NT2/D1 (cell line): ENCODE results near the gene GLRA1.
"Not testable (repeated sequence)": the region's sequence is repeated elsewhere in the genome, so short reads cannot be mapped to it uniquely, and the experiment has no call there.

Source experiments
- DNase-seq: peaks from one replicate; pipeline ENCODE4 v3.0.0-alpha.2; 2011; ENCODE audit warnings: low read depth, low spot score
- H3K27me3 ChIP-seq: 2 replicates; pipeline ENCODE4 v1.6.0; 2011; ENCODE audit warnings: mild to moderate bottlenecking; ENCODE audit not compliant: insufficient read length, insufficient read depth
- H3K36me3 ChIP-seq: 2 replicates; pipeline ENCODE4 v1.6.1; 2011; ENCODE audit warnings: mild to moderate bottlenecking, low read length, mixed read lengths; ENCODE audit not compliant: insufficient read depth, insufficient read length
- H3K4me1 ChIP-seq: 2 replicates; pipeline ENCODE4 v1.5.1; 2011; ENCODE audit not compliant: insufficient read depth, insufficient read length
- H3K4me3 ChIP-seq: 2 replicates; pipeline ENCODE4 v1.5.1; 2011; ENCODE audit warnings: low read depth; ENCODE audit not compliant: insufficient read length
- H3K9ac ChIP-seq: 2 replicates; pipeline ENCODE4 v1.6.0; 2011; ENCODE audit warnings: low read depth; ENCODE audit not compliant: insufficient read length
- H3K9me3 ChIP-seq: 2 replicates; pipeline ENCODE4 v1.5.1; 2011; ENCODE audit warnings: mild to moderate bottlenecking, low read length; ENCODE audit not compliant: insufficient read depth
- SUZ12 ChIP-seq: IDR thresholded peaks from 2 replicates; pipeline ENCODE4 v1.6.1; 2011; ENCODE audit not compliant: insufficient read length, insufficient read depth; ENCODE audit errors: extremely low read depth
- YY1 ChIP-seq: IDR thresholded peaks from 2 replicates; pipeline ENCODE4 v1.6.1; 2011; ENCODE audit not compliant: insufficient read length, insufficient read depth
- ZNF274 ChIP-seq: IDR thresholded peaks from 2 replicates; pipeline ENCODE4 v1.6.1; 2011; ENCODE audit warnings: mild to moderate bottlenecking, low read depth, low read length

The GLRA1 gene

GRCh38 chr5:151787817-151788216, 136.8 kb downstream of the GLRA1 start:
- Histone ChIP-seq H3K27me3 (no peaks in the 10 kb centered on the region), H3K4me3 (no peak overlapping the region), H3K9me3 (no peaks in the 10 kb centered on the region), H3K36me3 (peaks cover 63% of the 10 kb centered on the region), H3K9ac (no peak overlapping the region), H3K4me1 (no peaks in the 10 kb centered on the region)
- DNase-seq, result no peak
- TF ChIP-seq YY1 (no peak), SUZ12 (no peak), ZNF274 (no peak)

GRCh38 chr5:151786468-151786867, 138.2 kb downstream of the GLRA1 start:
- no peak for TF ChIP-seq SUZ12
- no peak for TF ChIP-seq ZNF274
- TF ChIP-seq YY1, result no peak
- H3K36me3 ChIP-seq, result peaks cover 49% of the 10 kb centered on the region
- H3K9me3 ChIP-seq, result no peaks in the 10 kb centered on the region
- no peak for DNase-seq
- H3K9ac ChIP-seq, result no peak overlapping the region
- H3K4me1 ChIP-seq, result no peaks in the 10 kb centered on the region
- no peak overlapping the region for H3K4me3 ChIP-seq
- no peaks in the 10 kb centered on the region for H3K27me3 ChIP-seq

GRCh38 chr5:151784141-151784540, 140.5 kb downstream of the GLRA1 start:
- Histone ChIP-seq H3K36me3 (peaks cover 26% of the 10 kb centered on the region), H3K27me3 (no peaks in the 10 kb centered on the region), H3K4me3 (no peak overlapping the region), H3K9ac (no peak overlapping the region), H3K9me3 (no peaks in the 10 kb centered on the region), H3K4me1 (no peaks in the 10 kb centered on the region)
- TF ChIP-seq YY1 (no peak), SUZ12 (no peak), ZNF274 (no peak)
- no peak for DNase-seq

- not testable (repeated sequence) for H3K4me3 ChIP-seq, H3K9me3 ChIP-seq, H3K27me3 ChIP-seq, DNase-seq, H3K4me1 ChIP-seq, H3K9ac ChIP-seq
- H3K36me3 ChIP-seq, result peaks cover 21% of the 10 kb centered on the region
Measured at GRCh38 chr5:151783664-151784063, 141.0 kb downstream of the GLRA1 start.

GRCh38 chr5:151781201-151781600, 143.4 kb downstream of the GLRA1 start:
- peaks cover 20% of the 10 kb centered on the region for H3K36me3 ChIP-seq
- no peak overlapping the region for H3K4me3 ChIP-seq
- H3K27me3 ChIP-seq, result no peaks in the 10 kb centered on the region
- no peak for DNase-seq
- H3K9ac ChIP-seq, result no peak overlapping the region
- no peaks in the 10 kb centered on the region for H3K4me1 ChIP-seq
- no peaks in the 10 kb centered on the region for H3K9me3 ChIP-seq
- no peak for TF ChIP-seq YY1
- no peak for TF ChIP-seq SUZ12
- no peak for TF ChIP-seq ZNF274

GRCh38 chr5:151780348-151780747, 144.3 kb downstream of the GLRA1 start:
- no peak overlapping the region for H3K4me3 ChIP-seq
- H3K36me3 ChIP-seq, result peaks cover 20% of the 10 kb centered on the region
- no peak for DNase-seq
- no peak overlapping the region for H3K9ac ChIP-seq
- no peaks in the 10 kb centered on the region for H3K9me3 ChIP-seq
- no peak for TF ChIP-seq YY1
- TF ChIP-seq ZNF274, result no peak
- no peak for TF ChIP-seq SUZ12
- H3K27me3 ChIP-seq, result no peaks in the 10 kb centered on the region
- H3K4me1 ChIP-seq, result no peaks in the 10 kb centered on the region

GRCh38 chr5:151779531-151780125, 145.0 kb downstream of the GLRA1 start:
- no peak for DNase-seq
- Histone ChIP-seq H3K27me3 (no peaks in the 10 kb centered on the region), H3K9ac (no peak overlapping the region), H3K4me3 (no peak overlapping the region), H3K9me3 (no peaks in the 10 kb centered on the region), H3K4me1 (no peaks in the 10 kb centered on the region), H3K36me3 (peaks cover 25% of the 10 kb centered on the region)
- TF ChIP-seq SUZ12 (no peak), ZNF274 (no peak), YY1 (no peak)
